ENCODE measurements around the gene CHMP4A.

CHMP4A gene

GRCh38 chr14:24186831-24187538 lies 26.3 kb downstream of the CHMP4A start:
- H3K9me3 ChIP-seq (ENCODE audit: control insufficient read depth, insufficient read depth, low read length), result no peaks in the 10 kb centered on the region
- H3K9ac ChIP-seq (ENCODE audit: low read depth, low read length), result no peak overlapping the region
- peaks cover 9% of the 10 kb centered on the region for H3K36me3 ChIP-seq (ENCODE audit: insufficient read depth, low read length)
- H3K4me1 ChIP-seq (ENCODE audit: insufficient read depth, low read length), result no peaks in the 10 kb centered on the region

GRCh38 chr14:24185741-24186140 lies 27.5 kb downstream of the CHMP4A start:
- Histone ChIP-seq H3K9me3 (ENCODE audit: control insufficient read depth, insufficient read depth, low read length) (no peaks in the 10 kb centered on the region), H3K4me1 (ENCODE audit: insufficient read depth, low read length) (no peaks in the 10 kb centered on the region), H3K9ac (ENCODE audit: low read depth, low read length) (no peak overlapping the region), H3K36me3 (ENCODE audit: insufficient read depth, low read length) (peaks cover 8% of the 10 kb centered on the region)

- Histone ChIP-seq H3K9me3 (ENCODE audit: control insufficient read depth, insufficient read depth, low read length) (no peaks in the 10 kb centered on the region), H3K9ac (ENCODE audit: low read depth, low read length) (no peak overlapping the region), H3K36me3 (ENCODE audit: insufficient read depth, low read length) (peaks cover 14% of the 10 kb centered on the region), H3K4me1 (ENCODE audit: insufficient read depth, low read length) (no peaks in the 10 kb centered on the region)
Observed at GRCh38 chr14:24185026-24185425, 28.3 kb downstream of the CHMP4A start.

GRCh38 chr14:24184104-24184970 lies 29.0 kb downstream of the CHMP4A start:
- Histone ChIP-seq H3K9ac (ENCODE audit: low read depth, low read length) (no peak overlapping the region), H3K9me3 (ENCODE audit: control insufficient read depth, insufficient read depth, low read length) (no peaks in the 10 kb centered on the region), H3K36me3 (ENCODE audit: insufficient read depth, low read length) (peaks cover 14% of the 10 kb centered on the region), H3K4me1 (ENCODE audit: insufficient read depth, low read length) (no peaks in the 10 kb centered on the region)

- Histone ChIP-seq H3K4me1 (ENCODE audit: insufficient read depth, low read length) (no peaks in the 10 kb centered on the region), H3K36me3 (ENCODE audit: insufficient read depth, low read length) (peaks cover 16% of the 10 kb centered on the region), H3K9me3 (ENCODE audit: control insufficient read depth, insufficient read depth, low read length) (no peaks in the 10 kb centered on the region), H3K9ac (ENCODE audit: low read depth, low read length) (no peak overlapping the region)
Observed at GRCh38 chr14:24183014-24183481, 30.2 kb downstream of the CHMP4A start.

- Histone ChIP-seq H3K4me1 (ENCODE audit: insufficient read depth, low read length) (no peaks in the 10 kb centered on the region), H3K36me3 (ENCODE audit: insufficient read depth, low read length) (peaks cover 16% of the 10 kb centered on the region), H3K9me3 (ENCODE audit: control insufficient read depth, insufficient read depth, low read length) (no peaks in the 10 kb centered on the region), H3K9ac (ENCODE audit: low read depth, low read length) (no peak overlapping the region)
Observed at GRCh38 chr14:24182110-24182882, 31.0 kb downstream of the CHMP4A start.

GRCh38 chr14:24181371-24182077 lies 31.8 kb downstream of the CHMP4A start:
- Histone ChIP-seq H3K9ac (ENCODE audit: low read depth, low read length) (no peak overlapping the region), H3K9me3 (ENCODE audit: control insufficient read depth, insufficient read depth, low read length) (no peaks in the 10 kb centered on the region), H3K4me1 (ENCODE audit: insufficient read depth, low read length) (no peaks in the 10 kb centered on the region), H3K36me3 (ENCODE audit: insufficient read depth, low read length) (peaks cover 16% of the 10 kb centered on the region)

GRCh38 chr14:24179961-24180796 lies 33.1 kb downstream of the CHMP4A start:
- Histone ChIP-seq H3K4me1 (ENCODE audit: insufficient read depth, low read length) (no peaks in the 10 kb centered on the region), H3K9ac (ENCODE audit: low read depth, low read length) (no peak overlapping the region), H3K36me3 (ENCODE audit: insufficient read depth, low read length) (peaks cover 12% of the 10 kb centered on the region), H3K9me3 (ENCODE audit: control insufficient read depth, insufficient read depth, low read length) (no peaks in the 10 kb centered on the region)

GRCh38 chr14:24179294-24179960 lies 33.9 kb downstream of the CHMP4A start:
- Histone ChIP-seq H3K9me3 (ENCODE audit: control insufficient read depth, insufficient read depth, low read length) (no peaks in the 10 kb centered on the region), H3K9ac (ENCODE audit: low read depth, low read length) (no peak overlapping the region), H3K36me3 (ENCODE audit: insufficient read depth, low read length) (peaks cover 11% of the 10 kb centered on the region), H3K4me1 (ENCODE audit: insufficient read depth, low read length) (no peaks in the 10 kb centered on the region)

GRCh38 chr14:24178399-24179178 lies 34.7 kb downstream of the CHMP4A start:
- Histone ChIP-seq H3K9me3 (ENCODE audit: control insufficient read depth, insufficient read depth, low read length) (no peaks in the 10 kb centered on the region), H3K36me3 (ENCODE audit: insufficient read depth, low read length) (peaks cover 9% of the 10 kb centered on the region), H3K4me1 (ENCODE audit: insufficient read depth, low read length) (no peaks in the 10 kb centered on the region), H3K9ac (ENCODE audit: low read depth, low read length) (no peak overlapping the region)

- Histone ChIP-seq H3K36me3 (ENCODE audit: insufficient read depth, low read length) (peaks cover 9% of the 10 kb centered on the region), H3K4me1 (ENCODE audit: insufficient read depth, low read length) (no peaks in the 10 kb centered on the region), H3K9ac (ENCODE audit: low read depth, low read length) (no peak overlapping the region), H3K9me3 (ENCODE audit: control insufficient read depth, insufficient read depth, low read length) (no peaks in the 10 kb centered on the region)
Observed at GRCh38 chr14:24177891-24178290, 35.4 kb downstream of the CHMP4A start.

- no peaks in the 10 kb centered on the region for H3K4me1 ChIP-seq (ENCODE audit: insufficient read depth, low read length)
- peaks cover 9% of the 10 kb centered on the region for H3K36me3 ChIP-seq (ENCODE audit: insufficient read depth, low read length)
- H3K9me3 ChIP-seq (ENCODE audit: control insufficient read depth, insufficient read depth, low read length), result no peaks in the 10 kb centered on the region
- H3K9ac ChIP-seq (ENCODE audit: low read depth, low read length), result no peak overlapping the region
Observed at GRCh38 chr14:24177041-24177825, 36.1 kb downstream of the CHMP4A start.

Measured in ES-I3 (cell line).